NCI-H69 (cell line): ENCODE results near the gene SEMA4D.

Source experiments
- DNase-seq: peaks from one replicate; lab custom pipeline; 2025; lab: John Stamatoyannopoulos, UW

The SEMA4D gene

GRCh38 chr9:89497978-89498851 lies at the start of gene SEMA4D:
Gene SEMA4D (minus strand): TSS chr9:89498113. CDS start chr9:89405456, 92,657 bp downstream.
- DNase-seq: peak; percentile 95

- no peak for DNase-seq
These were observed 49.1 kb upstream of the SEMA4D start for GRCh38 chr9:89547000-89547399.

GRCh38 chr9:89544279-89544661 lies 46.4 kb upstream of the SEMA4D start:
- no peak for DNase-seq

GRCh38 chr9:89543621-89544278 lies 45.8 kb upstream of the SEMA4D start:
- no peak for DNase-seq

- DNase-seq: no peak
These were observed 45.2 kb upstream of the SEMA4D start for GRCh38 chr9:89543111-89543510.

GRCh38 chr9:89542401-89543021 lies 44.6 kb upstream of the SEMA4D start:
- peak; percentile 41 for DNase-seq

- peak; percentile 27 for DNase-seq
These were observed 43.9 kb upstream of the SEMA4D start for GRCh38 chr9:89541798-89542197.

- DNase-seq: no peak
These were observed 41.5 kb upstream of the SEMA4D start for GRCh38 chr9:89539374-89539773.

- DNase-seq: no peak
These were observed 41.0 kb upstream of the SEMA4D start for GRCh38 chr9:89538871-89539270.

- no peak for DNase-seq
These were observed 39.3 kb upstream of the SEMA4D start for GRCh38 chr9:89537166-89537565.

- no peak for DNase-seq
These were observed 38.7 kb upstream of the SEMA4D start for GRCh38 chr9:89536600-89536999.

GRCh38 chr9:89536145-89536574 lies 38.2 kb upstream of the SEMA4D start:
- DNase-seq: no peak

GRCh38 chr9:89535461-89535860 lies 37.5 kb upstream of the SEMA4D start:
- DNase-seq: no peak

- peak; percentile 25 for DNase-seq
These were observed 36.8 kb upstream of the SEMA4D start for GRCh38 chr9:89534515-89535287.

GRCh38 chr9:89533411-89534095 lies 35.6 kb upstream of the SEMA4D start:
- DNase-seq: peak; percentile 28

GRCh38 chr9:89532944-89533343 lies 35.0 kb upstream of the SEMA4D start:
- no peak for DNase-seq

GRCh38 chr9:89532478-89532877 lies 34.6 kb upstream of the SEMA4D start:
- no peak for DNase-seq

- no peak for DNase-seq
These were observed 33.9 kb upstream of the SEMA4D start for GRCh38 chr9:89531766-89532165.

- peak; percentile 85 for DNase-seq
These were observed 32.8 kb upstream of the SEMA4D start for GRCh38 chr9:89530726-89531125.

- no peak for DNase-seq
These were observed 31.5 kb upstream of the SEMA4D start for GRCh38 chr9:89529243-89530035.

- DNase-seq: no peak
These were observed 30.6 kb upstream of the SEMA4D start for GRCh38 chr9:89528540-89528939.
